Measurements from ENCODE around the gene NPVF. TPM values are rescaled to one million over a fixed set of nuclear protein-coding genes. Genes with fewer than 3 reads are reported as not detected.

The NPVF gene
- total and polyA plus RNA-seq, 2 of the 8 experiments (the other 6 are each of a cell fraction or from before 2014, with no cell fraction given), result not detected

DNA sequence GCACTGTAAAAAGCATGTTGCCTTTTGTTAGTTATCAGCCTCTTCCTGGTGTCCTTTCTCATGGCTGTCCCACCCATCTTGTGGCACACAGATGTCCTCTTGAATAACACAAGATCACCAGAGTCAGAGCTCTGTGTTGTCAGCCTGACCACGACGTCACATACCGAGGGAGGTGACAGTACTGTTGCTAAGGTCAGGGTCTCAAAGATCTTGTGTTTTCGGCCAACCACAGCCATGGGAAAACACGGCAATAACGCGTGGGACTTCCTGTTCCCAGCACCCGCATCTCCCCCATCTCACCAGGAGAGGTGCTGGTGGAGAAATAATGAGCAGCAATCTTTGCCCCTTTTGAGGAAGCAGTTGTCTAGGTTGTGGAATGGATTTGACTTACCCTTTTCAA lies 40.4 kb downstream of the NPVF start:
- no peak overlapping the region for H2BK5ac ChIP-seq (ENCODE audit: low read depth, low read length)
- no peak for TF ChIP-seq GABPA (IDR thresholded peaks at IDR 0.05; ENCODE audit: borderline replicate concordance, insufficient read depth, low read length)
- TF ChIP-seq SP4 (IDR thresholded peaks at IDR 0.05; ENCODE audit: low read length), result no peak
- TF ChIP-seq SIRT6 (IDR thresholded peaks at IDR 0.05; ENCODE audit: low read length), result no peak
- no peak for TF ChIP-seq SP1 (IDR thresholded peaks at IDR 0.05; ENCODE audit: low read depth, low read length)
- 0 out of 4 replicates have a peak, but pooled peaks of 1 of the 2 experiments have one; percentile 12 for TF ChIP-seq RAD21 (IDR thresholded peaks at IDR 0.05 in 1 of 2, conservative IDR thresholded peaks at IDR 0.05 in 1 of 2; ENCODE audit: low read depth in 2 of 2, low read length in 2 of 2)
- TF ChIP-seq, protein P1, sequence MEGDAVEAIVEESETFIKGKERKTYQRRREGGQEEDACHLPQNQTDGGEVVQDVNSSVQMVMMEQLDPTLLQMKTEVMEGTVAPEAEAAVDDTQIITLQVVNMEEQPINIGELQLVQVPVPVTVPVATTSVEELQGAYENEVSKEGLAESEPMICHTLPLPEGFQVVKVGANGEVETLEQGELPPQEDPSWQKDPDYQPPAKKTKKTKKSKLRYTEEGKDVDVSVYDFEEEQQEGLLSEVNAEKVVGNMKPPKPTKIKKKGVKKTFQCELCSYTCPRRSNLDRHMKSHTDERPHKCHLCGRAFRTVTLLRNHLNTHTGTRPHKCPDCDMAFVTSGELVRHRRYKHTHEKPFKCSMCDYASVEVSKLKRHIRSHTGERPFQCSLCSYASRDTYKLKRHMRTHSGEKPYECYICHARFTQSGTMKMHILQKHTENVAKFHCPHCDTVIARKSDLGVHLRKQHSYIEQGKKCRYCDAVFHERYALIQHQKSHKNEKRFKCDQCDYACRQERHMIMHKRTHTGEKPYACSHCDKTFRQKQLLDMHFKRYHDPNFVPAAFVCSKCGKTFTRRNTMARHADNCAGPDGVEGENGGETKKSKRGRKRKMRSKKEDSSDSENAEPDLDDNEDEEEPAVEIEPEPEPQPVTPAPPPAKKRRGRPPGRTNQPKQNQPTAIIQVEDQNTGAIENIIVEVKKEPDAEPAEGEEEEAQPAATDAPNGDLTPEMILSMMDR (IDR thresholded peaks at IDR 0.05; ENCODE audit: control extremely low read depth in 1 of 3, insufficient read depth in 1 of 3, low read depth in 1 of 3, low read length in 3 of 3), result peak in 2 of 3 experiments; percentile 12 to 35; a peak in 2 of 4 replicates
- no peak for TF ChIP-seq CBX5 (IDR thresholded peaks at IDR 0.05; ENCODE audit: low read depth, low read length)
- no peak for TF ChIP-seq HDAC6 (IDR thresholded peaks at IDR 0.05; ENCODE audit: low read depth, low read length)
- H3K23ac ChIP-seq (ENCODE audit: insufficient read length), result no peak overlapping the region
- H4K20me1 ChIP-seq (replicated peaks in 1 of 2; ENCODE audit: control insufficient read depth in 1 of 2, insufficient read depth in 2 of 2, low read length in 2 of 2), result no peaks in the 10 kb centered on the region
- H3K18ac ChIP-seq (ENCODE audit: extremely low read depth, low read length), result no peak overlapping the region
- no peak overlapping the region for H3K14ac ChIP-seq (ENCODE audit: insufficient read length)
- H2BK20ac ChIP-seq (ENCODE audit: low read length), result no peak overlapping the region
- no peaks in the 10 kb centered on the region for H3K36me3 ChIP-seq (ENCODE audit: control insufficient read depth in 2 of 4, insufficient read depth in 4 of 4, low read length in 3 of 4)
- no peak overlapping the region for H3K4ac ChIP-seq (replicated peaks; ENCODE audit: insufficient read length, low read depth, low read length)
- no peak overlapping the region for H3K4me2 ChIP-seq (ENCODE audit: insufficient read depth in 1 of 2, low read depth in 2 of 2, low read length in 2 of 2)
- no peak overlapping the region for H3K9ac ChIP-seq (replicated peaks in 1 of 4; ENCODE audit: extremely low read depth in 1 of 4, low read depth in 3 of 4, low read length in 3 of 4)
- no peak overlapping the region for H3K4me3 ChIP-seq (ENCODE audit: extremely low read depth in 1 of 4, insufficient read depth in 2 of 4, low read depth in 3 of 4, low read length in 4 of 4)
- no peaks in the 10 kb centered on the region for H3K79me1 ChIP-seq (ENCODE audit: low read depth, low read length)
- FAIRE-seq (no peak), DNase-seq (ENCODE audit: low read depth in 1 of 2, low spot score in 2 of 2) (no peak)
- no peak overlapping the region for H3K56ac ChIP-seq (replicated peaks; ENCODE audit: insufficient read length, low read depth, low read length)
- H2BK15ac ChIP-seq (ENCODE audit: low read length), result no peak overlapping the region
- H4K91ac ChIP-seq (replicated peaks; ENCODE audit: insufficient read length, low read length), result no peak overlapping the region
- no peaks in the 10 kb centered on the region for H3K9me3 ChIP-seq (ENCODE audit: insufficient read depth in 2 of 2, low read depth in 1 of 2, low read length in 1 of 2)
- no peaks in the 10 kb centered on the region for H3K23me2 ChIP-seq (ENCODE audit: low read depth, low read length)
- ChIA-PET CTCF (ENCODE audit: partially characterized antibody) (interaction anchor here (1.4 to 1.5 kb wide), 2 partner anchors 10 to 13 kb away, joined by 3 read pairs; no protein-coding TSS in a partner anchor), POLR2A (ENCODE audit: partially characterized antibody) (no interaction called here)
- H3K27me3 ChIP-seq (replicated peaks in 1 of 4; ENCODE audit: control insufficient read depth in 3 of 4, extremely low read depth in 1 of 4, insufficient read depth in 3 of 4, low read length in 3 of 4), result no peaks in the 10 kb centered on the region
- peak overlapping the region; percentile 77 for H2AFZ ChIP-seq (ENCODE audit: low read length)
- WGBS, 2 experiments (ENCODE audit: extremely low coverage in 1 of 2, insufficient coverage in 1 of 2, insufficient read length in 1 of 2, insufficient replicate concordance in 2 of 2, low coverage in 1 of 2, low lambda C conversion rate in 2 of 2, missing lambda C conversion rate in 1 of 2), result 96% methylated on average over 8 of the region's 8 CpGs; no CpG with 5 or more reads in 1 of the 2 experiments
- H2BK12ac ChIP-seq (ENCODE audit: low read depth, low read length), result no peak overlapping the region
- H2BK120ac ChIP-seq (replicated peaks; ENCODE audit: low read depth, low read length), result no peak overlapping the region
- H3K4me1 ChIP-seq (replicated peaks in 1 of 4; ENCODE audit: control insufficient read depth in 3 of 4, insufficient read depth in 4 of 4, low read length in 3 of 4), result no peaks in the 10 kb centered on the region
- H4K5ac ChIP-seq (ENCODE audit: insufficient read length, low read depth, low read length), result no peak overlapping the region
- H2AK5ac ChIP-seq (ENCODE audit: low read depth, low read length), result no peak overlapping the region
- H3K79me2 ChIP-seq (ENCODE audit: control insufficient read depth in 1 of 2, insufficient read depth in 2 of 2, low read length in 2 of 2), result no peaks in the 10 kb centered on the region
- no peak overlapping the region for H4K8ac ChIP-seq (ENCODE audit: extremely low read depth, insufficient read depth, low read length)
- no peak overlapping the region for H3K27ac ChIP-seq (ENCODE audit: low read depth, low read length)

All from H1 (cell line).